Endothelial cell (in vitro differentiated cells): ENCODE measurements around the gene MEN1. TPM values are rescaled to one million over a fixed set of nuclear protein-coding genes. Genes with fewer than 3 reads are reported as not detected.

Source experiments
- DNase-seq: peaks from one replicate; pipeline ENCODE4 v3.0.0; 2021; ENCODE audit warnings: low spot score
- H3K27ac Mint-ChIP-seq: one replicate; pipeline ENCODE4 v1.8.0; 2021; ENCODE audit warnings: mixed read lengths, inconsistent platforms; ENCODE audit not compliant: unreplicated experiment
- H3K27me3 Mint-ChIP-seq: one replicate; pipeline ENCODE4 v1.8.0; 2021; ENCODE audit warnings: mild to moderate bottlenecking, moderate library complexity, mixed read lengths, inconsistent platforms; ENCODE audit not compliant: unreplicated experiment
- H3K36me3 Mint-ChIP-seq: one replicate; pipeline ENCODE4 v1.8.0; 2021; ENCODE audit warnings: mild to moderate bottlenecking, low read depth, mixed read lengths, inconsistent platforms; ENCODE audit not compliant: unreplicated experiment
- H3K4me1 Mint-ChIP-seq: one replicate; pipeline ENCODE4 v1.8.0; 2021; ENCODE audit warnings: mild to moderate bottlenecking, mixed read lengths, inconsistent platforms; ENCODE audit not compliant: unreplicated experiment
- H3K4me3 Mint-ChIP-seq: one replicate; pipeline ENCODE4 v1.8.0; 2021; ENCODE audit warnings: mild to moderate bottlenecking, mixed read lengths, inconsistent platforms; ENCODE audit not compliant: unreplicated experiment
- H3K9me3 Mint-ChIP-seq: one replicate; pipeline ENCODE4 v1.8.0; 2021; ENCODE audit warnings: mixed read lengths, inconsistent platforms; ENCODE audit not compliant: unreplicated experiment
- total RNA-seq: library from RNA; stranded (reverse); fragmentation: NEBNext Ultra II Directional; extraction: Animal tissue kit (Norgen Biotek cat#: 25700); gene quantifications from one replicate; pipeline ENCODE4 v1.2.1, GENCODE V29; 2021; ENCODE audit not compliant: unreplicated experiment
- TF ChIP-seq, protein P1 (sequence below): fragments of 200-600 bp; sonication (generic); IDR thresholded peaks from one replicate; pipeline ENCODE4 v1.5.0; 2021; ENCODE audit warnings: antibody characterized with exemption; ENCODE audit not compliant: unreplicated experiment

The MEN1 gene
- total RNA-seq, 1 donor from 2014 or later = 56.3 TPM

DNA sequence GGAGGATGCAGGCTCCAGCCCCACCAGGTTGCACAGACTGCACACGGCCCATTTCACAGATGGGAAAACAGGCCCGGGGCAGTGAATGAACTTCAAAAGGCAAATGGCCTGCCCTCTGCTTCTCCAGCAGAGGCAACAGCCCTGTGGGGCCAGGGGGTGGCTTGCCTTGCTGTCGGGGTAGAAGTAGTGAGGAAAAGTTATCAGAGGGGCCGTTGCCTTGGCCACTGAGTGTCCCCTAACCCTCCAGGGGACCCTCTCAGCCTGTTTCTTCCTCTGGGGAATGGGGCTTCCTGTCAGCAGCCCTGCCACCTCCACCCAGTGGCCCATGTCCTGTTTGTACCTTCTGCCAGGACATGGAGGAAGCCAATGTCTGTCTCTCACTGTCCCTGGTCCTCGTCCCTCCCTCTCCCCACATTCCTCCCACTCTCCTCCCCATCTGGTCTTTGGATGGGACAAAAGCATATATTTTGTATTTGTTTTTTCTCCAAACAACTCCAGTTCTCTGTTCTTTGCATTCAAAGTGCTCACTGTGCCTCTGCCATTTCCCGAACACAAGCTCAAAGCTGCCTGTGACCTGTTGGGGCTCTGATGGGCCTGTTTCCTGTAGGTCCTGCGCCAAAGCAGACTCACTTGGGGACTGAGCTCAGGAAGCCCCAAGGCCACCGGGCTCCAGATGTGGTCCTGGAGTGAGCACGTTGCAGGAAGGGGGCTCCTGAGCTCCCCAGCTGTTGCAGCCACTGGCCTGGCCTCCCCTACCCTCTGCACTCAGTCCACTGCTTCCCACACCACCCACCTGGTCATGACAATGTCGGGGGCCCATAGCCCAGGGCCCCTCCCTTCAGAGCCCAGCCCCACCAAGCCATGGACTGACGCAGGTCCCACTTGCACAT, 16.8 kb downstream of the MEN1 start:
- no peaks in the 10 kb centered on the region for H3K9me3 Mint-ChIP-seq
- TF ChIP-seq, protein P1, sequence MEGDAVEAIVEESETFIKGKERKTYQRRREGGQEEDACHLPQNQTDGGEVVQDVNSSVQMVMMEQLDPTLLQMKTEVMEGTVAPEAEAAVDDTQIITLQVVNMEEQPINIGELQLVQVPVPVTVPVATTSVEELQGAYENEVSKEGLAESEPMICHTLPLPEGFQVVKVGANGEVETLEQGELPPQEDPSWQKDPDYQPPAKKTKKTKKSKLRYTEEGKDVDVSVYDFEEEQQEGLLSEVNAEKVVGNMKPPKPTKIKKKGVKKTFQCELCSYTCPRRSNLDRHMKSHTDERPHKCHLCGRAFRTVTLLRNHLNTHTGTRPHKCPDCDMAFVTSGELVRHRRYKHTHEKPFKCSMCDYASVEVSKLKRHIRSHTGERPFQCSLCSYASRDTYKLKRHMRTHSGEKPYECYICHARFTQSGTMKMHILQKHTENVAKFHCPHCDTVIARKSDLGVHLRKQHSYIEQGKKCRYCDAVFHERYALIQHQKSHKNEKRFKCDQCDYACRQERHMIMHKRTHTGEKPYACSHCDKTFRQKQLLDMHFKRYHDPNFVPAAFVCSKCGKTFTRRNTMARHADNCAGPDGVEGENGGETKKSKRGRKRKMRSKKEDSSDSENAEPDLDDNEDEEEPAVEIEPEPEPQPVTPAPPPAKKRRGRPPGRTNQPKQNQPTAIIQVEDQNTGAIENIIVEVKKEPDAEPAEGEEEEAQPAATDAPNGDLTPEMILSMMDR = no peak
- peaks cover 35% of the 10 kb centered on the region for H3K4me1 Mint-ChIP-seq
- H3K27me3 Mint-ChIP-seq = peaks cover 18% of the 10 kb centered on the region
- peaks cover 25% of the 10 kb centered on the region for H3K36me3 Mint-ChIP-seq
- peak overlapping the region; percentile 72 for H3K4me3 Mint-ChIP-seq
- H3K27ac Mint-ChIP-seq = peak overlapping the region; percentile 84
- no peak for DNase-seq

DNA sequence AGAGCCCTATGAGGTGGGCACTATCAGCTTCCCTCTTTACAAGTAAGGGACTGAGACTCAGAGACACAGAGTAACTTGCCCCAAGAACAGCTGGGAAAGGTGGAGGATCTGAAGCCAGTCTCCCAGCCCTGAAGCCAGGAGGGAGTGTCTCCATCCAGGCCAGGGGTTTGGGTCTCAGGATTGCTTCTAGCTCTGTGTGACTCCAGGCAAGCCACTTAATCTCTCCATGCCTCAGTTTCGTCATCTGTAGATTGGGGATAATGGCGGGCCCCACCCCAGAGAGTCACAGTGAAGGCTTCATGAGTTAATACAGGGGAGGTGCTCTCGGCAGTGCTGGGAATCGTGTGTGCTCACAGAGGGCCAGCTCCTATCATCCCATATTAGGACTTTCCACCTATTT, 17.9 kb downstream of the MEN1 start:
- no peak for DNase-seq

DNA sequence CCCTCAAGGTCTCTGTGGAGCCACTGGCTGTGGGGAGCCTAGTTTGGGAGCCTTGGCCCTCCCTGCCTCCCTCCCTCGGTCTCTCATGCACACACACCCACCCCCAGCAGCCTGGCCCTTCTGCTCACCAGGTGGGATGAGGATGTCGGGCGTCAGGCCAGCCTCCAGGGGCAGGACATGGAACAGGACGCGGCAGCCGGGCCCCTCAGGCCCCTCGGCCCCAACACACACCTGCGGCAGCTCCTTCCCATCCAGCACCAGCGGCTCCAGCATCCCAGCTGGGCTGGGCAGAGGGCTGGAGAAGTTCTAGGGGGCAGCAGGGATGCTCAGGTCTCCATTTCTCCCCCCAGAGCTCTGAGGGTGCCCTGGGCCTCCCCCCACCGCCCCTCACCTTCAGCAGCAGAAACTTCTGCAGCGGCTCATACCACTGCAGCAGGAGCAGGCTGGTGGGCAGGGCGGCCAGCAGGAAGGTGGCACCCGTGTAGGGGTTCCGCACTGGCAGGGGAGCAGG, 18.5 kb downstream of the MEN1 start:
- H3K4me3 Mint-ChIP-seq = no peak overlapping the region
- TF ChIP-seq, protein P1 = no peak
- H3K36me3 Mint-ChIP-seq = peaks cover 25% of the 10 kb centered on the region
- H3K4me1 Mint-ChIP-seq = peaks cover 35% of the 10 kb centered on the region
- no peak overlapping the region for H3K27ac Mint-ChIP-seq
- DNase-seq = no peak
- peaks cover 18% of the 10 kb centered on the region for H3K27me3 Mint-ChIP-seq
- no peaks in the 10 kb centered on the region for H3K9me3 Mint-ChIP-seq

More for the DNA sequence above, 17.9 kb downstream of the MEN1 start:
- peak overlapping the region; percentile 42 for H3K27ac Mint-ChIP-seq
- no peaks in the 10 kb centered on the region for H3K9me3 Mint-ChIP-seq
- TF ChIP-seq, protein P1 = no peak
- peaks cover 35% of the 10 kb centered on the region for H3K4me1 Mint-ChIP-seq
- H3K36me3 Mint-ChIP-seq = peaks cover 25% of the 10 kb centered on the region
- H3K4me3 Mint-ChIP-seq = peak overlapping the region; percentile 47
- H3K27me3 Mint-ChIP-seq = peaks cover 18% of the 10 kb centered on the region

DNA sequence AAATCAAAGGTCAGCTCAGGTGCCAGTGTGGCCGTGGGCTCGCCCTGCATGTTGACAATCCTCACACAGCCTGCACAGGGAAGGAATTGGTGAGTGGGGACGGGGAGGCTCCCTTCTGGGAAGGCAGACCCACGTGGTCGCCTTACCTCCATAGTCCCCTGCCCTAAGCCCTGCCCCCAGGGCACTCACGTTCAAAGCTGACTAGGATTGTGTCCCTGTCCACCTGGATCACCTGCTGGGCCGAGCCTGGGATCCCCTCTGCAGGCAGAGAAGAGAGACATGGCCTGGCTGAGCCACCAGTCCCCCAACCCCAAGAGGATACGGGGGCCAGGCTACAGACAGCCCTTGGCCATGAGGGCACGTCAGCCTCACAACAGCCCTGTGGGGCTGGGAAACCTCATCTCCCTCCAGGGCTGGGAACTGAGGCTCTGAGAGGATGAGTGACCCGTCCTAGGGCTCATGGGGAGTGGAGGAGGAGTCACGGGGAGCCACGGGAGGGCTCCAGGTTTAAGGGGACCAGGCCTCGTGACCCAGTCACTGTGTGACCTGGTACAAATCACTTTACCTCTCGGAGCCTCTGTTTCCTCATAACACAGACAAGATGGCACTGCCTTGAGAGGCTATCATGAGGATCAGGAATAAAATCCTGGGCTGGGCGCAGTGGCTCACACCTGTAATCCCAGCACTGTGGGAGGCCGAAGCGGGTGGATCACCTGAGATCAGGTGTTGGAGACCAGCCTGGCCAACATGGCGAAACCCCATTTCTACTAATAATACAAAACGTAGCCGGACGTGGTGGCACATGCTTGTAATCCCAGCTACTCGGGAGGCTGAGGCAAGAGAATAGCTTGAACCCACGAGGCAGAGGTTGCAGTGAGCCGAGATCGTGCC, 19.9 kb downstream of the MEN1 start:
- Mint-ChIP-seq H3K27ac (no peak overlapping the region), H3K4me3 (no peak overlapping the region), H3K9me3 (no peaks in the 10 kb centered on the region), H3K4me1 (peaks cover 22% of the 10 kb centered on the region), H3K27me3 (peaks cover 16% of the 10 kb centered on the region), H3K36me3 (peaks cover 18% of the 10 kb centered on the region)
- DNase-seq = no peak
- TF ChIP-seq, protein P1 = no peak
